Endothelial cell of umbilical vein (primary cell): ENCODE data around the gene MEOX2.

Source experiments
- CTCF ChIP-seq, 2 donors: IDR thresholded peaks; 1 replicate in 1 of 2; 2 replicates in 1 of 2; pipeline ENCODE4 v1.5.1; 2011; ENCODE audit warnings: low read length in 2 of 2, mild to moderate bottlenecking in 2 of 2, moderate library complexity in 2 of 2, control low read depth in 1 of 2, inconsistent platforms in 1 of 2, low read depth in 1 of 2; ENCODE audit not compliant: insufficient read depth in 1 of 2; ENCODE audit errors: extremely low read depth in 1 of 2
- EZH2 ChIP-seq: IDR thresholded peaks from 2 replicates; pipeline ENCODE4 v1.6.1; 2012; ENCODE audit warnings: borderline replicate concordance, low read depth, mild to moderate bottlenecking, moderate library complexity, low read length, inconsistent platforms; ENCODE audit not compliant: severe bottlenecking
- FOS ChIP-seq: IDR thresholded peaks from 2 replicates; pipeline ENCODE4 v1.6.1; 2011; ENCODE audit warnings: mild to moderate bottlenecking, low read length, moderate library complexity, borderline replicate concordance; ENCODE audit not compliant: insufficient read depth
- JUN ChIP-seq: IDR thresholded peaks from 2 replicates; pipeline ENCODE4 v1.6.1; 2011; ENCODE audit warnings: borderline replicate concordance, low read depth; ENCODE audit not compliant: insufficient read length, insufficient read depth
- POLR2A ChIP-seq: IDR thresholded peaks from 2 replicates; pipeline ENCODE4 v1.6.1; 2012; ENCODE audit warnings: low read depth, mild to moderate bottlenecking, control low read depth, low read length
- POLR2AphosphoS5 ChIP-seq: IDR thresholded peaks from 2 replicates; pipeline ENCODE4 v1.6.1; 2012; ENCODE audit warnings: low read depth, mild to moderate bottlenecking, control low read depth, low read length, moderate library complexity; ENCODE audit not compliant: insufficient read depth

GRCh38 chr7:15681631-15682030, 4.9 kb downstream of the MEOX2 start:
- TF ChIP-seq CTCF (IDR thresholded peaks at IDR 0.05; ENCODE audit: extremely low read depth in 1 of 2, insufficient read depth in 1 of 2, low read depth in 1 of 2, low read length in 2 of 2) (no peak), EZH2 (no peak), POLR2A (no peak), JUN (no peak), FOS (no peak), POLR2AphosphoS5 (no peak)
